Keratinocyte (primary cell): ENCODE data around the gene SPTLC3.

Source experiments
- EZH2 ChIP-seq: IDR thresholded peaks from one replicate; pipeline ENCODE4 v1.6.1; 2012; ENCODE audit warnings: inconsistent platforms, mild to moderate bottlenecking, low read length, moderate library complexity
- TF ChIP-seq, protein P1 (sequence below), 3 experiments: IDR thresholded peaks in 1 of 3; conservative IDR thresholded peaks in 1 of 3; optimal IDR thresholded peaks in 1 of 3; 2 replicates in 2 of 3; 3 replicates in 1 of 3; pipeline versions ENCODE3 to v1.5.1; 2011; ENCODE audit warnings: low read length in 3 of 3, mild to moderate bottlenecking in 3 of 3, moderate library complexity in 2 of 3, control low read depth in 1 of 3, inconsistent platforms in 1 of 3; ENCODE audit not compliant: insufficient read depth in 2 of 3; ENCODE audit errors: extremely low read depth in 1 of 3

DNA sequence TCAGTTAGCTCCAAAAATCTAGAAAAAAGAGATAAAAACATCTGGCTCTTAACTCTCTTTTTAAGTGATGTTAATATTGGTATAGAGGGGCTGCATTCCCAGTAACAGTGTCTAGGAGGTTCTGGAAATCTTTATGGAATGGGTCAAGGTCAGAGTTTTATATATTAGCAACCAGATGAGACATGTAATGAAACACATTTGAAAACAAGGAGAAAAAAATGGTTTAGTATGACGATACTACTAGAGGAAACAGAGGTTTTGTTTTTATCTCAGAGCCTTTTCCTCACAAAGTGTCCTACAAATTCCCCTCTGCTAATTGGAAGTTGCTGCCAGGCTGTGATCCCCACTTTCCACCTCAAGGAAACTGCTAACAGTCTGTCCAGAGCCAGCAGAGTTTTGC, 111.7 kb downstream of the SPTLC3 start:
- TF ChIP-seq, protein P1, sequence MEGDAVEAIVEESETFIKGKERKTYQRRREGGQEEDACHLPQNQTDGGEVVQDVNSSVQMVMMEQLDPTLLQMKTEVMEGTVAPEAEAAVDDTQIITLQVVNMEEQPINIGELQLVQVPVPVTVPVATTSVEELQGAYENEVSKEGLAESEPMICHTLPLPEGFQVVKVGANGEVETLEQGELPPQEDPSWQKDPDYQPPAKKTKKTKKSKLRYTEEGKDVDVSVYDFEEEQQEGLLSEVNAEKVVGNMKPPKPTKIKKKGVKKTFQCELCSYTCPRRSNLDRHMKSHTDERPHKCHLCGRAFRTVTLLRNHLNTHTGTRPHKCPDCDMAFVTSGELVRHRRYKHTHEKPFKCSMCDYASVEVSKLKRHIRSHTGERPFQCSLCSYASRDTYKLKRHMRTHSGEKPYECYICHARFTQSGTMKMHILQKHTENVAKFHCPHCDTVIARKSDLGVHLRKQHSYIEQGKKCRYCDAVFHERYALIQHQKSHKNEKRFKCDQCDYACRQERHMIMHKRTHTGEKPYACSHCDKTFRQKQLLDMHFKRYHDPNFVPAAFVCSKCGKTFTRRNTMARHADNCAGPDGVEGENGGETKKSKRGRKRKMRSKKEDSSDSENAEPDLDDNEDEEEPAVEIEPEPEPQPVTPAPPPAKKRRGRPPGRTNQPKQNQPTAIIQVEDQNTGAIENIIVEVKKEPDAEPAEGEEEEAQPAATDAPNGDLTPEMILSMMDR (optimal IDR thresholded peaks at IDR 0.05 in 1 of 3, IDR thresholded peaks at IDR 0.05 in 1 of 3, conservative IDR thresholded peaks at IDR 0.05 in 1 of 3; ENCODE audit: extremely low read depth in 1 of 3, insufficient read depth in 2 of 3, low read length in 3 of 3): no peak
- no peak for TF ChIP-seq EZH2
